ENCODE results near the gene HKDC1. TPM values are rescaled to one million over a fixed set of nuclear protein-coding genes. Genes with fewer than 3 reads are reported as not detected.
A peak's percentile ranks its signal among the peaks of the same experiment; 100 is the strongest.

The HKDC1 gene
- total and polyA plus RNA-seq, 2 donors, result 10.9 to 15.3 TPM

DNA sequence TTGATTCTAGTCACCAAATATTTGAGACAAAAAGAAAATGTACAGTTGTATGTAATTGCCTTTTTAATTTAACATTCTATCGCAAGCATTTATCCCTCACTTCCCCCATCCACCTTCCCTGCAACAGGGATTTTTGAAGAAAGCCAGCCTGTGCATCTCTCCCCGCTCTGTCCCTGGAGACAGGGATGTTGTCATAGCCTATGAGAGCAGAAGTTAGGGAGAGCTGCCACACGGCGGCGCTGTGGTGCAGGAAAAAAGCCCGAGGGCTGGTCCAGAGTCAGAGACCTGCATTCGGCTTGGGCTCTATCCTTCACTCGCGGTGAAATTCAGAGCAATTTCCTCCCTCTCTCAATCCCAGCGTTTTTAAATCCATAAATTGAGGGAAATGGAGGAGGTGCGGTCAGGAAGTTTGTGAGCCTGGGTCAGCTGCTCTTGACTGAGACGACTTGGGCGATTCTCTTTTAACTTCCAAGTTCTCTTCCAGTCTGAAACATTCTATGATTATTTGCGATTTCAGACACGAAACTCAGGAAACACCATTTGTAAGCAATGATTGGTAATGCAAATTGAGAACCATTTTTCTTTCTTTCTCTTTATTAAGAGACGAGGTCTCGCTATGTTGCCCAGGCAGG is 17.5 kb downstream of the HKDC1 start:
- H3K9me3 ChIP-seq (ENCODE audit: control insufficient read depth in 2 of 2, insufficient read depth in 1 of 2, low read length in 1 of 2), result no peaks in the 10 kb centered on the region
- 36% methylated on average over 17 of the region's 17 CpGs for WGBS
- no peak overlapping the region for H3K27ac ChIP-seq (ENCODE audit: low read depth in 1 of 2, low read length in 1 of 2)
- H3K36me3 ChIP-seq (ENCODE audit: control insufficient read depth in 2 of 2, insufficient read depth in 2 of 2, low read length in 1 of 2), result peaks cover 17 to 28% of the 10 kb centered on the region in 2 donors
- no peaks in the 10 kb centered on the region for H3K27me3 ChIP-seq (ENCODE audit: control insufficient read depth in 2 of 2, insufficient read depth in 1 of 2, low read length in 1 of 2)
- H3K4me1 ChIP-seq (ENCODE audit: control insufficient read depth in 2 of 2, insufficient read depth in 2 of 2, low read length in 2 of 2), result peaks cover 23 to 44% of the 10 kb centered on the region in 2 donors
- DNase-seq (ENCODE audit: low read depth in 6 of 9, low spot score in 9 of 9), result peak in 8 of 9 donors; percentile 61 to 92 (median 82)
- peak overlapping the region in 1 of 2 donors; percentile 33 for H3K4me3 ChIP-seq (ENCODE audit: low read length in 2 of 2)

DNA sequence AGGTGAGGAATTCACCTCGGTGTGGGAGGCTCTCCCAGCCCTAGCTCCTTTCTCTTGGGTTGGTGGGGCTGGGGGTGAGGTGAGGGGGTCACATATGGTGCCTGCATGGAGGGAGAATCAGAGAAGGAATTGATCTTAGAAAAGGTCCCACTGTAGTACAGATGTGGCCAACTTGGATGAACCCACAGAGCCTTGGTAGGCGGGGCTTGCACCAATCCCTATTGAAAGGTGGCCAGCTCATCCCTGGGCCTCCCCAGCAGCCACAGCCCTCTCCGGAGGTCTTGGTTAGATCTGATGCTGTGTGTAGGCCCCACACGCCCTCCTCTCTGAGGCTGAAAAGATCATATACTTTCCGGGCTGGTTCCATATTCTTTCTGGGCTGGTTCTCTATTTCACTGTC is 19.0 kb downstream of the HKDC1 start:
- H3K36me3 ChIP-seq (ENCODE audit: control insufficient read depth in 2 of 2, insufficient read depth in 2 of 2, low read length in 1 of 2), result peaks cover 30 to 40% of the 10 kb centered on the region in 2 donors
- DNase-seq (ENCODE audit: low read depth in 6 of 9, low spot score in 9 of 9), result no peak
- H3K27ac ChIP-seq (ENCODE audit: low read depth in 1 of 2, low read length in 1 of 2), result no peak overlapping the region
- H3K27me3 ChIP-seq (ENCODE audit: control insufficient read depth in 2 of 2, insufficient read depth in 1 of 2, low read length in 1 of 2), result no peaks in the 10 kb centered on the region
- H3K4me3 ChIP-seq (ENCODE audit: low read length in 2 of 2), result no peak overlapping the region
- H3K4me1 ChIP-seq (ENCODE audit: control insufficient read depth in 2 of 2, insufficient read depth in 2 of 2, low read length in 2 of 2), result peaks cover 18 to 29% of the 10 kb centered on the region in 2 donors
- H3K9me3 ChIP-seq (ENCODE audit: control insufficient read depth in 2 of 2, insufficient read depth in 1 of 2, low read length in 1 of 2), result no peaks in the 10 kb centered on the region
- 97% methylated on average over 5 of the region's 5 CpGs for WGBS

GRCh38 chr10:69239816-69240434 is 19.8 kb downstream of the HKDC1 start:
- no peak for DNase-seq (ENCODE audit: low read depth in 6 of 9, low spot score in 9 of 9)
- Histone ChIP-seq H3K27ac (ENCODE audit: low read depth in 1 of 2, low read length in 1 of 2) (no peak overlapping the region), H3K36me3 (ENCODE audit: control insufficient read depth in 2 of 2, insufficient read depth in 2 of 2, low read length in 1 of 2) (peaks cover 34 to 44% of the 10 kb centered on the region in 2 donors), H3K4me3 (ENCODE audit: low read length in 2 of 2) (no peak overlapping the region), H3K4me1 (ENCODE audit: control insufficient read depth in 2 of 2, insufficient read depth in 2 of 2, low read length in 2 of 2) (peaks cover 13 to 21% of the 10 kb centered on the region in 2 donors), H3K27me3 (ENCODE audit: control insufficient read depth in 2 of 2, insufficient read depth in 1 of 2, low read length in 1 of 2) (no peaks in the 10 kb centered on the region), H3K9me3 (ENCODE audit: control insufficient read depth in 2 of 2, insufficient read depth in 1 of 2, low read length in 1 of 2) (no peaks in the 10 kb centered on the region)
- 74% methylated on average over 6 of the region's 6 CpGs for WGBS

GRCh38 chr10:69240455-69240854 is 20.3 kb downstream of the HKDC1 start:
- Histone ChIP-seq H3K27me3 (ENCODE audit: control insufficient read depth in 2 of 2, insufficient read depth in 1 of 2, low read length in 1 of 2) (no peaks in the 10 kb centered on the region), H3K4me1 (ENCODE audit: control insufficient read depth in 2 of 2, insufficient read depth in 2 of 2, low read length in 2 of 2) (peaks cover 11 to 16% of the 10 kb centered on the region in 2 donors), H3K27ac (ENCODE audit: low read depth in 1 of 2, low read length in 1 of 2) (no peak overlapping the region), H3K9me3 (ENCODE audit: control insufficient read depth in 2 of 2, insufficient read depth in 1 of 2, low read length in 1 of 2) (no peaks in the 10 kb centered on the region), H3K4me3 (ENCODE audit: low read length in 2 of 2) (no peak overlapping the region), H3K36me3 (ENCODE audit: control insufficient read depth in 2 of 2, insufficient read depth in 2 of 2, low read length in 1 of 2) (peaks cover 39 to 47% of the 10 kb centered on the region in 2 donors)
- 98% methylated on average over 11 of the region's 11 CpGs for WGBS
- no peak for DNase-seq (ENCODE audit: low read depth in 6 of 9, low spot score in 9 of 9)

DNA sequence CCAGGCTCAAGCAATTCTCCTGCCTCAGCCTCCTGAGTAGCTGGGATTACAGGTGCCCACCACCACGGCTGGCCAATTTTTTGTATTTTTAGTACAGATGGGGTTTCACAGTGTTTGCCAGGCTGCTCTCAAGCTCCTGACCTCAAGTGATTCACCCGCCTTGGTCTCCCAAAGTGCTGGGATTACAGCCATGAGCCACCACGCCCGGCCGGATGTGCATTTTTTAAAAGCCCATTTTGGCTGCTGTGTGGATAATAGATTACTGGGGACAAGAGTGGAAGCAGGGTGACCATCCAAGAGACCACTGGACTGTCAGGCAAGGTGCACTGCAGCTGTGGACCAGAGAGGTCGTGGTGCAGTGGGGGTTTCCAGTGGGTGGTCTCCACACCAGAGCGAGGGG is 21.4 kb downstream of the HKDC1 start:
- no peak for DNase-seq (ENCODE audit: low read depth in 6 of 9, low spot score in 9 of 9)
- Histone ChIP-seq H3K9me3 (ENCODE audit: control insufficient read depth in 2 of 2, insufficient read depth in 1 of 2, low read length in 1 of 2) (no peaks in the 10 kb centered on the region), H3K27me3 (ENCODE audit: control insufficient read depth in 2 of 2, insufficient read depth in 1 of 2, low read length in 1 of 2) (no peaks in the 10 kb centered on the region), H3K4me3 (ENCODE audit: low read length in 2 of 2) (no peak overlapping the region), H3K4me1 (ENCODE audit: control insufficient read depth in 2 of 2, insufficient read depth in 2 of 2, low read length in 2 of 2) (peaks cover 2 to 8% of the 10 kb centered on the region in 2 donors), H3K27ac (ENCODE audit: low read depth in 1 of 2, low read length in 1 of 2) (no peak overlapping the region), H3K36me3 (ENCODE audit: control insufficient read depth in 2 of 2, insufficient read depth in 2 of 2, low read length in 1 of 2) (peaks cover 49 to 58% of the 10 kb centered on the region in 2 donors)
- 91% methylated on average over 7 of the region's 7 CpGs for WGBS

GRCh38 chr10:69242040-69242851 is 22.1 kb downstream of the HKDC1 start:
- H3K4me1 ChIP-seq (ENCODE audit: control insufficient read depth in 2 of 2, insufficient read depth in 2 of 2, low read length in 2 of 2), result peaks cover 0 to 5% of the 10 kb centered on the region in 2 donors
- no peak overlapping the region for H3K4me3 ChIP-seq (ENCODE audit: low read length in 2 of 2)
- H3K36me3 ChIP-seq (ENCODE audit: control insufficient read depth in 2 of 2, insufficient read depth in 2 of 2, low read length in 1 of 2), result peaks cover 54 to 64% of the 10 kb centered on the region in 2 donors
- no peaks in the 10 kb centered on the region for H3K9me3 ChIP-seq (ENCODE audit: control insufficient read depth in 2 of 2, insufficient read depth in 1 of 2, low read length in 1 of 2)
- H3K27ac ChIP-seq (ENCODE audit: low read depth in 1 of 2, low read length in 1 of 2), result no peak overlapping the region
- DNase-seq (ENCODE audit: low read depth in 6 of 9, low spot score in 9 of 9), result no peak
- H3K27me3 ChIP-seq (ENCODE audit: control insufficient read depth in 2 of 2, insufficient read depth in 1 of 2, low read length in 1 of 2), result no peaks in the 10 kb centered on the region
- WGBS, result 92% methylated on average over 11 of the region's 11 CpGs

GRCh38 chr10:69242852-69243212 is 22.7 kb downstream of the HKDC1 start:
- no peaks in the 10 kb centered on the region for H3K27me3 ChIP-seq (ENCODE audit: control insufficient read depth in 2 of 2, insufficient read depth in 1 of 2, low read length in 1 of 2)
- H3K4me1 ChIP-seq (ENCODE audit: control insufficient read depth in 2 of 2, insufficient read depth in 2 of 2, low read length in 2 of 2), result peaks cover 0 to under 1% of the 10 kb centered on the region in 2 donors
- 95% methylated on average over 5 of the region's 5 CpGs for WGBS
- no peak overlapping the region for H3K4me3 ChIP-seq (ENCODE audit: low read length in 2 of 2)
- no peak overlapping the region for H3K27ac ChIP-seq (ENCODE audit: low read depth in 1 of 2, low read length in 1 of 2)
- H3K36me3 ChIP-seq (ENCODE audit: control insufficient read depth in 2 of 2, insufficient read depth in 2 of 2, low read length in 1 of 2), result peaks cover 60 to 70% of the 10 kb centered on the region in 2 donors
- DNase-seq (ENCODE audit: low read depth in 6 of 9, low spot score in 9 of 9), result no peak
- no peaks in the 10 kb centered on the region for H3K9me3 ChIP-seq (ENCODE audit: control insufficient read depth in 2 of 2, insufficient read depth in 1 of 2, low read length in 1 of 2)

DNA sequence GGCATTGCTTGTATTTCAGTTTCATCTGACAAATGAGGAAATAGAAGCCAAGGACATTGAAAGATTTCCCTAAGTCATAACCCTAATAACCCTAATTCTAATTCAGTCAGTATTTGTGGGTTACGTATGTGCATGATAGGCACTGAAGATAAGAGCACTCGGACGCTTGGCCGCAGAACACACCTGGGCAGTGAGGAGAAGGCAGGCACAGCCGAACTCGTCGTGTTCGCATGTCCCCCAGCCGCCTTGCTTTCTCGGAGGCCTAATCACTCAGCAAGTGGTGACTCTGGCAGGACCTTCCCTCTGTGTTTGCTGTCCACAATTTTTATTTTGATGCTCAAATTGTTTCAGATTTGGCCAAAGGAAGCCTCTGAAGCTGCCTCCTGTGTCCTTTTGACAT is 23.7 kb downstream of the HKDC1 start:
- no peaks in the 10 kb centered on the region for H3K4me1 ChIP-seq (ENCODE audit: control insufficient read depth in 2 of 2, insufficient read depth in 2 of 2, low read length in 2 of 2)
- H3K27me3 ChIP-seq (ENCODE audit: control insufficient read depth in 2 of 2, insufficient read depth in 1 of 2, low read length in 1 of 2), result no peaks in the 10 kb centered on the region
- no peak overlapping the region for H3K27ac ChIP-seq (ENCODE audit: low read depth in 1 of 2, low read length in 1 of 2)
- DNase-seq (ENCODE audit: low read depth in 6 of 9, low spot score in 9 of 9), result no peak
- no peaks in the 10 kb centered on the region for H3K9me3 ChIP-seq (ENCODE audit: control insufficient read depth in 2 of 2, insufficient read depth in 1 of 2, low read length in 1 of 2)
- 98% methylated on average over 10 of the region's 10 CpGs for WGBS
- no peak overlapping the region for H3K4me3 ChIP-seq (ENCODE audit: low read length in 2 of 2)
- H3K36me3 ChIP-seq (ENCODE audit: control insufficient read depth in 2 of 2, insufficient read depth in 2 of 2, low read length in 1 of 2), result peaks cover 63 to 79% of the 10 kb centered on the region in 2 donors

DNA sequence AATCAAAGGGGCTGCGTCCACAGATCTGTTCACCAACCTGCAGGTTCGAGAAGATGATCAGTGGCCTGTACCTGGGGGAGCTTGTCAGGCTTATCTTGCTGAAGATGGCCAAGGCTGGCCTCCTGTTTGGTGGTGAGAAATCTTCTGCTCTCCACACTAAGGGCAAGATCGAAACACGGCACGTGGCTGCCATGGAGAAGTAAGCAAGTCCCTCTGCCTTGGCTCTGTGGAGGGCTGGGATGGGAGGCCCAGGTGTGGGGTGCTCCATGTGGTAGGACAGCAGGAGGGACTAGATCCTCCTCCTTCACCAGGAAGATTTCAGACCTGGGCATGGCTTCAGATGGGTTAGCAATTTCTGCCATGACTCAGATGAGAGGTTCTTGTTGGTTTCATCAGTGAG is 25.9 kb downstream of the HKDC1 start:
- H3K36me3 ChIP-seq (ENCODE audit: control insufficient read depth in 2 of 2, insufficient read depth in 2 of 2, low read length in 1 of 2), result peaks cover 64 to 73% of the 10 kb centered on the region in 2 donors
- H3K9me3 ChIP-seq (ENCODE audit: control insufficient read depth in 2 of 2, insufficient read depth in 1 of 2, low read length in 1 of 2), result no peaks in the 10 kb centered on the region
- no peak overlapping the region for H3K27ac ChIP-seq (ENCODE audit: low read depth in 1 of 2, low read length in 1 of 2)
- no peaks in the 10 kb centered on the region for H3K27me3 ChIP-seq (ENCODE audit: control insufficient read depth in 2 of 2, insufficient read depth in 1 of 2, low read length in 1 of 2)
- 96% methylated on average over 5 of the region's 5 CpGs for WGBS
- H3K4me3 ChIP-seq (ENCODE audit: low read length in 2 of 2), result no peak overlapping the region
- DNase-seq (ENCODE audit: low read depth in 6 of 9, low spot score in 9 of 9), result no peak
- no peaks in the 10 kb centered on the region for H3K4me1 ChIP-seq (ENCODE audit: control insufficient read depth in 2 of 2, insufficient read depth in 2 of 2, low read length in 2 of 2)

Data from thymus (tissue), 11 donors.